GM06990 (cell line): Measurements from ENCODE around the gene ARHGEF38.

Experiments
- DNase-seq: peaks from one replicate; pipeline ENCODE4 v3.0.0-alpha.2; 2011; ENCODE audit not compliant: insufficient read length; ENCODE audit errors: extremely low read depth
- H3K27me3 ChIP-seq: replicated peaks from 2 replicates; pipeline ENCODE4 v1.6.0; 2011; ENCODE audit warnings: low read length; ENCODE audit not compliant: control insufficient read depth, insufficient read depth
- H3K36me3 ChIP-seq: 2 replicates; pipeline ENCODE4 v1.5.1; 2011; ENCODE audit warnings: low read length; ENCODE audit not compliant: control insufficient read depth, insufficient read depth
- H3K4me3 ChIP-seq: replicated peaks from 2 replicates; pipeline ENCODE4 v1.5.1; 2011; ENCODE audit warnings: low read depth, mild to moderate bottlenecking, control low read depth, low read length
- TF ChIP-seq, protein P1 (sequence below): IDR thresholded peaks from 2 replicates; pipeline ENCODE4 v1.5.1; 2011; ENCODE audit warnings: low read length, control low read depth, mild to moderate bottlenecking, inconsistent platforms; ENCODE audit not compliant: insufficient read depth, poor library complexity, severe bottlenecking

The ARHGEF38 gene

DNA sequence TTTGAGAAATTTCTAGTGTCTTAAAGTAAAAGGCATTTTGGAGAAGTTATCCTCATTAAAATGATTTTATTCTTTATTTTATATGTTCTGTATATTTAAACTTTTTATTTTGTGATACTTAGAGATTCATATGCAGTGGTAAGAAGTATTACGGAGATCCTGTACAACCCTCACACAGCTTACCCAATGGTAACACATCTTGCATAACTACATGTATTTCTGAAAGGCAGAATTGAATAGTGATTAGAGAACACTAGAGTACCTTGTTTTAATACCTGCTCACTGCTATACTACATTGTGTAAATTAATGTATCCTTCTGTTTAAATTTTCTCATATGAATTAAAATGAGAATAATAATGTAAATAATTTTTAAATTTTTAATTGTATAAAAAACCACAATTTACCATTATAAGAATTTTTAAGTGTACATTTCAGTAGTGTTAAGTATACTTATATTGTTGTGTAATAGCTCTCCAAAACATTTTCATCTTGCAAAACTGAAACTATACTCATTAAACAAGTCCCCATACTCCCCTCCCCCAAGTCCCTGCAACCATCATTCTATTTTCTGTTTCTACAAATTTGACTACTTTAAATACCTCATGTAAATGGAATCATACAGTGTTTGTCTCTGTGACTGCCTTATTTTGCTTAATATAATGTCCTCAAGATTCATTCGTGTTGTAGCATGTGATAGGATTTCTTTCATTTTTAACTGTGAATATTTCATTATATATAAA, 110.7 kb downstream of the ARHGEF38 start:
- no peak for DNase-seq
- Histone ChIP-seq H3K27me3 (no peaks in the 10 kb centered on the region), H3K36me3 (no peaks in the 10 kb centered on the region), H3K4me3 (no peak overlapping the region)
- TF ChIP-seq, protein P1, sequence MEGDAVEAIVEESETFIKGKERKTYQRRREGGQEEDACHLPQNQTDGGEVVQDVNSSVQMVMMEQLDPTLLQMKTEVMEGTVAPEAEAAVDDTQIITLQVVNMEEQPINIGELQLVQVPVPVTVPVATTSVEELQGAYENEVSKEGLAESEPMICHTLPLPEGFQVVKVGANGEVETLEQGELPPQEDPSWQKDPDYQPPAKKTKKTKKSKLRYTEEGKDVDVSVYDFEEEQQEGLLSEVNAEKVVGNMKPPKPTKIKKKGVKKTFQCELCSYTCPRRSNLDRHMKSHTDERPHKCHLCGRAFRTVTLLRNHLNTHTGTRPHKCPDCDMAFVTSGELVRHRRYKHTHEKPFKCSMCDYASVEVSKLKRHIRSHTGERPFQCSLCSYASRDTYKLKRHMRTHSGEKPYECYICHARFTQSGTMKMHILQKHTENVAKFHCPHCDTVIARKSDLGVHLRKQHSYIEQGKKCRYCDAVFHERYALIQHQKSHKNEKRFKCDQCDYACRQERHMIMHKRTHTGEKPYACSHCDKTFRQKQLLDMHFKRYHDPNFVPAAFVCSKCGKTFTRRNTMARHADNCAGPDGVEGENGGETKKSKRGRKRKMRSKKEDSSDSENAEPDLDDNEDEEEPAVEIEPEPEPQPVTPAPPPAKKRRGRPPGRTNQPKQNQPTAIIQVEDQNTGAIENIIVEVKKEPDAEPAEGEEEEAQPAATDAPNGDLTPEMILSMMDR, result no peak

DNA sequence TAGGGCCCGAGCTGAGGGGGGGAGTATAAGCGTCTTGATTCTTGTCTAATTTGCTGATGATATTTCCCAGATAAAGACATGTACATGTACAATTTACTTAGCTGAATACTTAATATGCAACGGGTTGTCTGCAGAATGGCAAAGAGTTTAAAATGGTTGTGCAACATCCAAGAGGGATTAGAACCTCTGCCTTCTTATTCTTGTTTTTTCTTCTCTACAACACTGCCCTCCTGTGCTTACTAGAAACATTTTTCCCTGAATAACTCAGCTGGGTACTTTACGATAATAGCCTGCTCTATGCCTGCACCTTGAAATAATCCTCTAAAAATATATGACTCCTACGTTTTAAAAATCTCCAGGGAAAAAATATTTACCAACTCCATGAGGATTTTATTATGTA, 114.3 kb downstream of the ARHGEF38 start:
- Histone ChIP-seq H3K36me3 (no peaks in the 10 kb centered on the region), H3K27me3 (no peaks in the 10 kb centered on the region), H3K4me3 (no peak overlapping the region)
- TF ChIP-seq, protein P1, result peak; percentile 22
- no peak for DNase-seq

DNA sequence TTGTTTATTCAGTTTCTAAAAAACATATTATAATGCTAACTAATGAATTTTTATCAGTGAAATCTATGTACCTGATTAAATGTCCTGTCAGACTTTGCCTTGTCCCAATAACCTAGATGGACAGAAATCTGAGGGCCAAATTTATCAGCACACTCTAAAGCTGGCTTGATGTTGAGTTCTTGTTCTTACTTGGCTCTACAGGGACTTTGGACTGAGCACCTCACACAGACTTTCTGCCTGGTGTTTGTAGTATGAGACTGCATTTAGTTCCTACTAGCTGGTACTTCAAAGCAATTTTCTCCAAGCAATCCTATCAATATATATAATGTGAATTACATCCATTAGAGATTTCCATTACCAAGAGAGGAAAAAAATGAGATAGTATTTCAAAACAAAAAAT, 118.3 kb downstream of the ARHGEF38 start:
- no peaks in the 10 kb centered on the region for H3K36me3 ChIP-seq
- H3K27me3 ChIP-seq, result no peaks in the 10 kb centered on the region
- TF ChIP-seq, protein P1, result no peak
- no peak overlapping the region for H3K4me3 ChIP-seq
- DNase-seq, result no peak

DNA sequence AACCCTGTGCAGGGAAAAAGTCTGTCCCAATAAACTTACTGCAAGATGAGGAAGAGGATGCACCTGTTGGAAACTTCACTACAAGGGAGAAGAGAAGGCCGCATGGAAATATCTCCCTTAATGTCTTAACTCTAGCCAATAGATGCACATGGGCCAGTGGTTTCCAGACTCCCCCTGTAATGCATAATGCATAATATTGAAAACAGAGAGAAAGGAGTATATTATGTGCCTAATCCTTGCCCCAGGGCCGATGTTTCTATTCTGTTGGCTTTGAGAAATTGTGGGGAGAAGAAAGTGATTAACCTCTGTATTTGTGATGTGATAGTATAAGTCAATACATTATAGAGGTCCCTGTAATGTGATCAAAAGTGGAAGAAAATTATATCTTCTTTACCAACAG, 118.9 kb downstream of the ARHGEF38 start:
- H3K4me3 ChIP-seq, result no peak overlapping the region
- H3K36me3 ChIP-seq, result no peaks in the 10 kb centered on the region
- no peak for DNase-seq
- no peaks in the 10 kb centered on the region for H3K27me3 ChIP-seq
- TF ChIP-seq, protein P1, result no peak

GRCh38 chr4:105674011-105674410, 121.6 kb downstream of the ARHGEF38 start:
- no peak overlapping the region for H3K4me3 ChIP-seq
- DNase-seq, result no peak
- TF ChIP-seq, protein P1, result no peak
- no peaks in the 10 kb centered on the region for H3K36me3 ChIP-seq
- H3K27me3 ChIP-seq, result no peaks in the 10 kb centered on the region

GRCh38 chr4:105677709-105678108, 125.3 kb downstream of the ARHGEF38 start:
- TF ChIP-seq, protein P1, result no peak
- no peak overlapping the region for H3K4me3 ChIP-seq
- H3K27me3 ChIP-seq, result no peaks in the 10 kb centered on the region
- no peak for DNase-seq
- peaks cover 2% of the 10 kb centered on the region; the same call in 1 of the 2 replicates for H3K36me3 ChIP-seq
